Right lobe of liver (tissue), 4 donors: ENCODE data around the gene ASTL.

Source experiments
- CTCF ChIP-seq, 4 donors: fragments of 200-600 bp in 3 of 4; fragments of 450-650 bp in 1 of 4; IDR thresholded peaks; one replicate each; pipeline versions ENCODE4 v1.5.1 to v1.8.0; 2016 to 2022; ENCODE audit warnings: antibody characterized with exemption in 4 of 4, mild to moderate bottlenecking in 2 of 4
- POLR2A ChIP-seq: fragments of 450-650 bp; IDR thresholded peaks from one replicate; pipeline ENCODE4 v1.6.1; 2017; ENCODE audit warnings: antibody characterized with exemption, mild to moderate bottlenecking
- donor health status: DM: no; HTN: no; CAD: no.
- donor health status: DM: no; HTN: no; CAD: no.
- donor health status: DM: no; HTN: yes; CAD: no.

DNA sequence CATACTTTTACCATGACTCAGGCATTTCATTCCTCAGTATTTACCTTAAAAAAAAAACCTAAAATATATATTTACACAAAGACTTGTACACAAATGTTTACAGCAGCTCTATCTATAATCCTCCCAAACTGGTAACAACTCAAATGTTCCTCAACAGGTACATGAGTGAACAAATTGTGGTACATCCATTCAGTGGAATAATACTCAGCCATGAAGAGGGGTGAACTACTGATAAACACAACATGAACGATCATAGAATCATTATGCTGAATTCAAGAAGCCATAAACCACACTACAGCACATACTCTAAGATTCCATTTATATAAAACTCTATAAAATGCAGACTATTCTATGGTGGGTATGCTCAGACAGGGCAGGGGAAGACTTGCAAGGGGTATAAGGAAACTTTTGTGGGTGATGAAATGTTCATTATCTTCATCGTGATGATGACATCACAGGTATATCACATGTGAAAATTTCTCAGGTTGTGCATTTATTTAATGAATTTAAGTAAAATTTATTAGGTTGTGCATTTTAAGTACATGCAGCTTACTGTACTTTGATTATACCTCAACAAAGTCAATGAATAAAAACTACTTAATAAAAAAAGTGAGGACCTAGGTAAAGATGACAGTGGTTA, 31.7 kb upstream of the ASTL start:
- TF ChIP-seq CTCF (IDR thresholded peaks at IDR 0.05) (no peak), POLR2A (no peak)
